Activated CD4-positive, CD25-positive, alpha-beta regulatory T cell treated with anti-CD3 and anti-CD28 coated beads, Interleukin-2, amount 50 U/mL, for 72 hours (primary cell): ENCODE data around the gene BCL6B.
A peak's percentile ranks its signal among the peaks of the same experiment; 100 is the strongest.
"Not testable (repeated sequence)": the region's sequence is repeated elsewhere in the genome, so short reads cannot be mapped to it uniquely, and the experiment has no call there.

Source experiments
- DNase-seq: peaks from one replicate; pipeline ENCODE4 v3.0.0; 2021

BCL6B gene

GRCh38 chr17:7029659-7030058 lies 6.8 kb downstream of the BCL6B start:
- peak; percentile 47 for DNase-seq

- no peak for DNase-seq
Observed at GRCh38 chr17:7034955-7035590, 12.2 kb downstream of the BCL6B start.

GRCh38 chr17:7035591-7036368 lies 12.9 kb downstream of the BCL6B start, which contains the start of gene SLC16A13:
TSS of gene SLC16A13 (plus strand) at chr17:7036015. CDS start at chr17:7036383, 368 bp downstream.
- peak; percentile 96 for DNase-seq

- no peak for DNase-seq
Observed at GRCh38 chr17:7038025-7038862, 15.4 kb downstream of the BCL6B start.

GRCh38 chr17:7039832-7040231 lies 17.0 kb downstream of the BCL6B start:
- no peak for DNase-seq

GRCh38 chr17:7041607-7042500 lies 19.0 kb downstream of the BCL6B start:
- no peak for DNase-seq

- peak; percentile 55 for DNase-seq
Observed at GRCh38 chr17:7042501-7043181, 19.8 kb downstream of the BCL6B start.

GRCh38 chr17:7043182-7043496 lies 20.3 kb downstream of the BCL6B start:
- no peak for DNase-seq

GRCh38 chr17:7043497-7044198 lies 20.8 kb downstream of the BCL6B start, which contains the start of gene SLC16A11:
TSS of gene SLC16A11 (minus strand) at chr17:7044092. CDS start at chr17:7043513, 579 bp downstream.
- DNase-seq, result peak; percentile 42

- DNase-seq, result no peak
Observed at GRCh38 chr17:7045492-7046126, 22.8 kb downstream of the BCL6B start.

GRCh38 chr17:7046127-7046724 lies 23.4 kb downstream of the BCL6B start:
- peak; percentile 46 for DNase-seq

GRCh38 chr17:7046725-7047397 lies 24.0 kb downstream of the BCL6B start:
- peak; percentile 64 for DNase-seq

GRCh38 chr17:7047566-7047965 lies 24.7 kb downstream of the BCL6B start:
- DNase-seq, result no peak

GRCh38 chr17:7048968-7049367 lies 26.1 kb downstream of the BCL6B start:
- DNase-seq, result no peak

GRCh38 chr17:7050583-7050982 lies 27.7 kb downstream of the BCL6B start:
- DNase-seq, result not testable (repeated sequence)

GRCh38 chr17:7056386-7056785 lies 33.5 kb downstream of the BCL6B start:
- no peak for DNase-seq

GRCh38 chr17:7058831-7059447 lies 36.1 kb downstream of the BCL6B start:
- DNase-seq, result no peak

- no peak for DNase-seq
Observed at GRCh38 chr17:7060165-7060891, 37.5 kb downstream of the BCL6B start.
